Measurements from ENCODE around the gene LMBRD1.
"Not testable (repeated sequence)": the region's sequence is repeated elsewhere in the genome, so short reads cannot be mapped to it uniquely, and the experiment has no call there.

LMBRD1 gene

GRCh38 chr6:69732640-69733039 is 64.2 kb downstream of the LMBRD1 start:
- peak in 1 of 5 experiments; percentile 14 for DNase-seq

- no peak for DNase-seq
Measured at GRCh38 chr6:69732045-69732444, 64.8 kb downstream of the LMBRD1 start.

- DNase-seq = no peak
Measured at GRCh38 chr6:69729870-69730449, 66.8 kb downstream of the LMBRD1 start.

- no peak for DNase-seq
Measured at GRCh38 chr6:69722683-69723082, 74.1 kb downstream of the LMBRD1 start.

GRCh38 chr6:69719602-69720193 is 77.1 kb downstream of the LMBRD1 start:
- DNase-seq = peak in 1 of 5 experiments; percentile 16

GRCh38 chr6:69706724-69707123 is 90.1 kb downstream of the LMBRD1 start:
- DNase-seq = no peak

GRCh38 chr6:69705954-69706353 is 90.9 kb downstream of the LMBRD1 start:
- DNase-seq = no peak

GRCh38 chr6:69704916-69705315 is 91.9 kb downstream of the LMBRD1 start:
- no peak for DNase-seq

GRCh38 chr6:69699655-69700054 is 97.2 kb downstream of the LMBRD1 start:
- no peak for DNase-seq

- peak in 1 of 5 experiments; percentile 43 for DNase-seq
Measured at GRCh38 chr6:69696273-69696672, 100.5 kb downstream of the LMBRD1 start.

GRCh38 chr6:69693762-69694161 is 103.0 kb downstream of the LMBRD1 start:
- no peak for DNase-seq

GRCh38 chr6:69690986-69691385 is 105.8 kb downstream of the LMBRD1 start:
- no peak for DNase-seq

- no peak for DNase-seq
Measured at GRCh38 chr6:69680302-69680701, 116.5 kb downstream of the LMBRD1 start.

- no peak for DNase-seq
Measured at GRCh38 chr6:69673298-69673697, 123.5 kb downstream of the LMBRD1 start.

- no peak for DNase-seq
Measured at GRCh38 chr6:69668916-69669315, 127.9 kb downstream of the LMBRD1 start.

- not testable (repeated sequence) for DNase-seq
Measured at GRCh38 chr6:69666779-69667178, 130.0 kb downstream of the LMBRD1 start.

- no peak for DNase-seq
Measured at GRCh38 chr6:69665437-69665836, 131.4 kb downstream of the LMBRD1 start.

- no peak for DNase-seq
Measured at GRCh38 chr6:69664551-69664950, 132.3 kb downstream of the LMBRD1 start.

GRCh38 chr6:69663215-69663614 is 133.6 kb downstream of the LMBRD1 start:
- no peak for DNase-seq

GRCh38 chr6:69650703-69651102 is 146.1 kb downstream of the LMBRD1 start:
- no peak for DNase-seq

GRCh38 chr6:69647726-69648125 is 149.1 kb downstream of the LMBRD1 start:
- no peak for DNase-seq

GRCh38 chr6:69643688-69644087 is 153.1 kb downstream of the LMBRD1 start:
- DNase-seq = no peak

GRCh38 chr6:69632932-69633331 is 163.9 kb downstream of the LMBRD1 start:
- no peak for DNase-seq

GRCh38 chr6:69631552-69632346 is 165.1 kb downstream of the LMBRD1 start:
- DNase-seq = peak in 1 of 5 experiments; percentile 42

Data from T-helper 2 cell (primary cell).